NCI-H524 treated with DMSO at 0.1 percent for 48 hours (cell line): ENCODE data around the gene IRGM.

ENCODE experiments used
- DNase-seq: peaks from one replicate; lab custom pipeline; 2025; lab: John Stamatoyannopoulos, UW

The IRGM gene

GRCh38 chr5:150895431-150896428 is 49.4 kb downstream of the IRGM start:
- no peak for DNase-seq
